RPMI7951 (cell line): ENCODE measurements around the gene PLD1. TPM values are rescaled to one million over a fixed set of nuclear protein-coding genes. Genes with fewer than 3 reads are reported as not detected.
"Not testable (repeated sequence)": the region's sequence is repeated elsewhere in the genome, so short reads cannot be mapped to it uniquely, and the experiment has no call there.

Source experiments
- DNase-seq: peaks from one replicate; pipeline ENCODE4 v3.0.0-alpha.2; 2012; ENCODE audit warnings: low read depth
- total RNA-seq: library from RNA; depleted of rRNA; stranded (reverse); fragments of >200 nt; shearing (Covaris generic); gene quantifications from 2 replicates; pipeline ENCODE4 v1.2.3, GENCODE V29; 2014

Gene PLD1
- total RNA-seq, 1 experiment from 2014 or later = 10.9 TPM

- DNase-seq = not testable (repeated sequence)
Measured at GRCh38 chr3:171746320-171747222, 63.7 kb downstream of the PLD1 start.

GRCh38 chr3:171745577-171746319 is 64.5 kb downstream of the PLD1 start:
- no peak for DNase-seq

GRCh38 chr3:171744158-171744741 is 66.0 kb downstream of the PLD1 start:
- DNase-seq = no peak

GRCh38 chr3:171743327-171744157 is 66.7 kb downstream of the PLD1 start:
- DNase-seq = no peak

- no peak for DNase-seq
Measured at GRCh38 chr3:171741377-171741776, 68.9 kb downstream of the PLD1 start.

- no peak for DNase-seq
Measured at GRCh38 chr3:171736556-171736955, 73.7 kb downstream of the PLD1 start.

GRCh38 chr3:171733561-171733960 is 76.7 kb downstream of the PLD1 start:
- no peak for DNase-seq

- DNase-seq = no peak
Measured at GRCh38 chr3:171732756-171733155, 77.5 kb downstream of the PLD1 start.

GRCh38 chr3:171731691-171732090 is 78.6 kb downstream of the PLD1 start:
- DNase-seq = no peak

- DNase-seq = no peak
Measured at GRCh38 chr3:171729452-171730334, 80.6 kb downstream of the PLD1 start.

- no peak for DNase-seq
Measured at GRCh38 chr3:171727288-171727687, 83.0 kb downstream of the PLD1 start.

GRCh38 chr3:171718493-171719185 is 91.6 kb downstream of the PLD1 start:
- DNase-seq = no peak

- DNase-seq = no peak
Measured at GRCh38 chr3:171715155-171715554, 95.1 kb downstream of the PLD1 start.

GRCh38 chr3:171712171-171712938 is 97.9 kb downstream of the PLD1 start:
- DNase-seq = peak; percentile 91

- DNase-seq = peak; percentile 43
Measured at GRCh38 chr3:171711461-171712170, 98.7 kb downstream of the PLD1 start.

- DNase-seq = no peak
Measured at GRCh38 chr3:171710359-171710758, 99.9 kb downstream of the PLD1 start.

GRCh38 chr3:171704814-171705213 is 105.5 kb downstream of the PLD1 start:
- DNase-seq = no peak

- DNase-seq = peak; percentile 70
Measured at GRCh38 chr3:171704002-171704401, 106.3 kb downstream of the PLD1 start.

- no peak for DNase-seq
Measured at GRCh38 chr3:171703144-171703543, 107.1 kb downstream of the PLD1 start.
